Measurements from ENCODE around the gene GADD45B.

DNA sequence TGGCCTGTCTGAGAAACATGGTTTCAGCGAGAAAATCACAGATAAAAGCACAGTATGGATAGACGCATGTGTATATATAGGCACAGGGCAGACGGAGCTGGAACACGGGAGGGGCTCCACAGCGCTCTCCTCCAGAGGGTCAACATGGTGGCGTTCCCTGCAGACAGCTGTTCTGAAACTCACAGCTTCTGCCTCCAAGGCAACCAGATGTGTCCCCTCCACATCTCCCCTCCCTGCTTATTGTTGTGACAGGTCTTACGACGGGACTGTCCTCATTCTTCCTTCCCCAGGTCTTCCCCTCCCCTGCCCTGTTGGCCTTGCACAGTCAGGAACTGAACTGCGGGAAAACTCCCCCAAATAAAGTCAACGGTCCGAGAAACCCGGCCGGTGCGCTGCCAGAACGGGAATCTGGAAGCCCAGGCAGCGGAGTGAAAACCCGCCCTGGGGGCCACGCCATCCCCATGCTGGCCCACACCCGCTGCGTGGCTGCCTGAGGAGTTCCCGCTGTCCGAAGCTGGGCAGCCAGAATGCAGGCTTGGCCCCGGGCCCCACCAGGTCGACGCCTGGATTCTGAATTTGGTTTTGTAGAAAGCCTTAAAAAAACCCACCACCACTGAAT is 45.9 kb upstream of the GADD45B start:
- no peak for TF ChIP-seq POLR2AphosphoS5 (IDR thresholded peaks at IDR 0.05; ENCODE audit: low read depth, low read length)
- no peak for TF ChIP-seq TAF1 (IDR thresholded peaks at IDR 0.05; ENCODE audit: borderline replicate concordance, insufficient read depth, low read length)
- no peak for TF ChIP-seq SIN3A (IDR thresholded peaks at IDR 0.05; ENCODE audit: borderline replicate concordance, insufficient read depth, low read length)

Data from PFSK-1 (cell line).